Superior temporal gyrus (tissue), 1 donor: ENCODE data around the gene PGC.
A peak's percentile ranks its signal among the peaks of the same experiment; 100 is the strongest.

ENCODE experiments used
- DNase-seq: peaks from one replicate; pipeline ENCODE4 v3.0.0-alpha.2; 2016; ENCODE audit errors: extremely low spot score

The PGC gene

GRCh38 chr6:41730531-41731436 is 16.4 kb downstream of the PGC start:
- DNase-seq = peak; percentile 59

- no peak for DNase-seq
These were observed 17.6 kb downstream of the PGC start for GRCh38 chr6:41729624-41730023.

GRCh38 chr6:41728954-41729353 is 18.2 kb downstream of the PGC start:
- DNase-seq = no peak

GRCh38 chr6:41728073-41728936 is 18.9 kb downstream of the PGC start:
- peak; percentile 51 for DNase-seq

GRCh38 chr6:41727705-41728072 is 19.5 kb downstream of the PGC start:
- DNase-seq = no peak

GRCh38 chr6:41726876-41727275 is 20.3 kb downstream of the PGC start:
- DNase-seq = no peak

GRCh38 chr6:41724586-41725501 is 22.4 kb downstream of the PGC start:
- peak; percentile 9 for DNase-seq

- peak; percentile 9 for DNase-seq
These were observed 23.0 kb downstream of the PGC start for GRCh38 chr6:41724228-41724580.

GRCh38 chr6:41723530-41724227 is 23.5 kb downstream of the PGC start:
- DNase-seq = peak; percentile 39

GRCh38 chr6:41722969-41723529 is 24.1 kb downstream of the PGC start:
- DNase-seq = peak; percentile 11

GRCh38 chr6:41721414-41721813 is 25.8 kb downstream of the PGC start:
- peak; percentile 6 for DNase-seq

GRCh38 chr6:41720783-41721182 is 26.4 kb downstream of the PGC start:
- DNase-seq = no peak

GRCh38 chr6:41720262-41720620 is 27.0 kb downstream of the PGC start:
- peak; percentile 4 for DNase-seq

- DNase-seq = peak; percentile 12
These were observed 27.5 kb downstream of the PGC start for GRCh38 chr6:41719436-41720261.

- DNase-seq = no peak
These were observed 28.4 kb downstream of the PGC start for GRCh38 chr6:41718828-41719227.

GRCh38 chr6:41717392-41717736 is 29.8 kb downstream of the PGC start:
- DNase-seq = no peak

- no peak for DNase-seq
These were observed 30.4 kb downstream of the PGC start for GRCh38 chr6:41716516-41717391.

GRCh38 chr6:41715795-41716515 is 31.2 kb downstream of the PGC start:
- DNase-seq = no peak
